ENCODE results near the gene IKZF4. TPM values are rescaled to one million over a fixed set of nuclear protein-coding genes. Genes with fewer than 3 reads are reported as not detected.

The IKZF4 gene
- total and polyA plus RNA-seq, 2 of the 8 experiments (the other 6 are each of a cell fraction or from before 2014, with no cell fraction given), result 8.0 to 13.3 TPM

DNA sequence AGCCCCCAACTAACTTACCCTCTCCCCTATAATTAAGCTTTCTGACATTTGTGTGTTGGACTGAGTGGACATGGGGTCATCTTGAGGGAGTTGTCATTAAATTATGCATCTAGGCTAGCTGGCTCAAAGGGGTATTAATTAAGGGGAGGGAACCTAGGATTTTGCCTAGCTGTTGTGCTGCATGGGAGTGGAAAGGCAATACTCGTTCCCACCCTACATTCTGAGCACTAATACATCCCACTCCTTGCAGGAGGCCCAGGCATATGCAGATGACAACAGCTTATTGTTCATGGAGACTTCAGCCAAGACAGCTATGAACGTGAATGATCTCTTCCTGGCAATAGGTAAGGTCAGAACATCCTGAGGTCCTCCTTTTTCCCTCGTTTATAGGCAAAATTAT lies 29.7 kb upstream of the IKZF4 start:
- H3K4me1 ChIP-seq (replicated peaks in 1 of 4; ENCODE audit: control insufficient read depth in 3 of 4, insufficient read depth in 4 of 4, low read length in 3 of 4), result no peaks in the 10 kb centered on the region
- no peak overlapping the region for H3K4ac ChIP-seq (replicated peaks; ENCODE audit: insufficient read length, low read depth, low read length)
- no peak for DNase-seq (ENCODE audit: low read depth in 1 of 2, low spot score in 2 of 2)
- no peaks in the 10 kb centered on the region for H3K9me3 ChIP-seq (ENCODE audit: insufficient read depth in 2 of 2, low read depth in 1 of 2, low read length in 1 of 2)
- H3K9ac ChIP-seq (replicated peaks in 1 of 4; ENCODE audit: extremely low read depth in 1 of 4, low read depth in 3 of 4, low read length in 3 of 4), result no peak overlapping the region
- H3K4me2 ChIP-seq (ENCODE audit: insufficient read depth in 1 of 2, low read depth in 2 of 2, low read length in 2 of 2), result no peak overlapping the region
- no peak overlapping the region for H3K56ac ChIP-seq (replicated peaks; ENCODE audit: insufficient read length, low read depth, low read length)
- H2BK15ac ChIP-seq (ENCODE audit: low read length), result no peak overlapping the region
- no peaks in the 10 kb centered on the region for H3K79me2 ChIP-seq (ENCODE audit: control insufficient read depth in 1 of 2, insufficient read depth in 2 of 2, low read length in 2 of 2)
- no peak overlapping the region for H3K14ac ChIP-seq (ENCODE audit: insufficient read length)
- no peaks in the 10 kb centered on the region for H3K79me1 ChIP-seq (ENCODE audit: low read depth, low read length)
- no peak overlapping the region for H2BK12ac ChIP-seq (ENCODE audit: low read depth, low read length)
- no peaks in the 10 kb centered on the region for H3K27me3 ChIP-seq (replicated peaks in 1 of 4; ENCODE audit: control insufficient read depth in 3 of 4, extremely low read depth in 1 of 4, insufficient read depth in 3 of 4, low read length in 3 of 4)
- no peak overlapping the region for H4K5ac ChIP-seq (ENCODE audit: insufficient read length, low read depth, low read length)
- no peak overlapping the region for H2BK5ac ChIP-seq (ENCODE audit: low read depth, low read length)
- CTCF ChIA-PET (ENCODE audit: partially characterized antibody), result interaction anchor here (0.7 to 13.5 kb wide), 7 partner anchors 9 to 1464 kb away, joined by 3 to 256 read pairs (median 3); partner anchors contain the start of gene IKZF4
- FAIRE-seq, result no peak
- POLR2A ChIA-PET (ENCODE audit: partially characterized antibody), result interaction anchor here (1.1 to 2.2 kb wide), 5 partner anchors 9 to 88 kb away, joined by 3 to 16 read pairs (median 3); partner anchors contain the start of gene RAB5B
- WGBS, 2 experiments (ENCODE audit: extremely low coverage in 1 of 2, insufficient coverage in 1 of 2, insufficient read length in 1 of 2, insufficient replicate concordance in 2 of 2, low coverage in 1 of 2, low lambda C conversion rate in 2 of 2, missing lambda C conversion rate in 1 of 2), result 85% methylated on average over 3 of the region's 3 CpGs; no CpG with 5 or more reads in 1 of the 2 experiments
- no peaks in the 10 kb centered on the region for H3K23me2 ChIP-seq (ENCODE audit: low read depth, low read length)
- H2BK20ac ChIP-seq (ENCODE audit: low read length), result no peak overlapping the region
- peaks cover 15 to 77% (median 50%) of the 10 kb centered on the region in 4 experiments for H3K36me3 ChIP-seq (ENCODE audit: control insufficient read depth in 2 of 4, insufficient read depth in 4 of 4, low read length in 3 of 4)
- no peak overlapping the region for H3K27ac ChIP-seq (ENCODE audit: low read depth, low read length)
- H3K4me3 ChIP-seq (ENCODE audit: extremely low read depth in 1 of 4, insufficient read depth in 2 of 4, low read depth in 3 of 4, low read length in 4 of 4), result no peak overlapping the region
- H3K23ac ChIP-seq (ENCODE audit: insufficient read length), result no peak overlapping the region
- no peak overlapping the region for H4K8ac ChIP-seq (ENCODE audit: extremely low read depth, insufficient read depth, low read length)
- no peak overlapping the region for H2BK120ac ChIP-seq (replicated peaks; ENCODE audit: low read depth, low read length)
- no peak overlapping the region for H3K18ac ChIP-seq (ENCODE audit: extremely low read depth, low read length)
- no peak overlapping the region for H2AK5ac ChIP-seq (ENCODE audit: low read depth, low read length)
- H4K20me1 ChIP-seq (replicated peaks in 1 of 2; ENCODE audit: control insufficient read depth in 1 of 2, insufficient read depth in 2 of 2, low read length in 2 of 2), result peaks cover 0 to 3% of the 10 kb centered on the region in 2 experiments
- no peak overlapping the region for H4K91ac ChIP-seq (replicated peaks; ENCODE audit: insufficient read length, low read length)
- no peak overlapping the region for H2AFZ ChIP-seq (ENCODE audit: low read length)
- TF ChIP-seq POU5F1 (IDR thresholded peaks at IDR 0.05; ENCODE audit: low read depth, low read length), result no peak
- TF ChIP-seq CREB1 (IDR thresholded peaks at IDR 0.05), result no peak
- TF ChIP-seq TAF7 (optimal IDR thresholded peaks at IDR 0.05; ENCODE audit: borderline replicate concordance, low read depth, low read length), result no peak
- TF ChIP-seq CTBP2 (IDR thresholded peaks at IDR 0.05; ENCODE audit: borderline replicate concordance, insufficient read depth, insufficient read length, low read length), result no peak
- no peak for TF ChIP-seq SIRT6 (IDR thresholded peaks at IDR 0.05; ENCODE audit: low read length)
- no peak for TF ChIP-seq SRF (IDR thresholded peaks at IDR 0.05; ENCODE audit: low read depth, low read length)
- TF ChIP-seq NRF1 (IDR thresholded peaks at IDR 0.05; ENCODE audit: low read depth, low read length), result no peak
- TF ChIP-seq TCF12 (IDR thresholded peaks at IDR 0.05; ENCODE audit: low read depth, low read length), result no peak
- TF ChIP-seq, protein P1, sequence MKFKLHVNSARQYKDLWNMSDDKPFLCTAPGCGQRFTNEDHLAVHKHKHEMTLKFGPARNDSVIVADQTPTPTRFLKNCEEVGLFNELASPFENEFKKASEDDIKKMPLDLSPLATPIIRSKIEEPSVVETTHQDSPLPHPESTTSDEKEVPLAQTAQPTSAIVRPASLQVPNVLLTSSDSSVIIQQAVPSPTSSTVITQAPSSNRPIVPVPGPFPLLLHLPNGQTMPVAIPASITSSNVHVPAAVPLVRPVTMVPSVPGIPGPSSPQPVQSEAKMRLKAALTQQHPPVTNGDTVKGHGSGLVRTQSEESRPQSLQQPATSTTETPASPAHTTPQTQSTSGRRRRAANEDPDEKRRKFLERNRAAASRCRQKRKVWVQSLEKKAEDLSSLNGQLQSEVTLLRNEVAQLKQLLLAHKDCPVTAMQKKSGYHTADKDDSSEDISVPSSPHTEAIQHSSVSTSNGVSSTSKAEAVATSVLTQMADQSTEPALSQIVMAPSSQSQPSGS (IDR thresholded peaks at IDR 0.05; ENCODE audit: low read length), result no peak
- no peak for TF ChIP-seq ASH2L (IDR thresholded peaks at IDR 0.05; ENCODE audit: low read length)
- no peak for TF ChIP-seq CBX5 (IDR thresholded peaks at IDR 0.05; ENCODE audit: low read depth, low read length)
- TF ChIP-seq NANOG (IDR thresholded peaks at IDR 0.05; ENCODE audit: insufficient read depth, low read depth, low read length, poor library complexity, severe bottlenecking), result no peak
- TF ChIP-seq BACH1 (IDR thresholded peaks at IDR 0.05; ENCODE audit: low read length), result no peak
- TF ChIP-seq BRCA1 (IDR thresholded peaks at IDR 0.05; ENCODE audit: low read depth, low read length), result no peak

All from H1 (cell line).